ENCODE data around the gene ADAMTS17. TPM values are rescaled to one million over a fixed set of nuclear protein-coding genes. Genes with fewer than 3 reads are reported as not detected.

The ADAMTS17 gene
- total RNA-seq, 1 donor from 2014 or later, result 0.40 TPM

Other genes starting within 250 kb of the ADAMTS17 start
- not detected in 2 replicates for gene CERS3, start 187.0 kb upstream of the ADAMTS17 start, total RNA-seq